Colonic mucosa (tissue), 4 donors: ENCODE measurements around the gene UCP3. TPM values are rescaled to one million over a fixed set of nuclear protein-coding genes. Genes with fewer than 3 reads are reported as not detected.

Experiments used
- DNase-seq: peaks from one replicate; pipeline ENCODE4 v3.0.0-alpha.2; 2020
- H3K27ac ChIP-seq: fragments of 200-600 bp; one replicate; pipeline ENCODE4 v1.8.0; 2021
- H3K27me3 ChIP-seq: fragments of 200-600 bp; one replicate; pipeline ENCODE4 v1.8.0; 2021
- H3K36me3 ChIP-seq: fragments of 200-600 bp; one replicate; pipeline ENCODE4 v1.8.0; 2021
- H3K4me1 ChIP-seq: fragments of 200-600 bp; one replicate; pipeline ENCODE4 v1.8.0; 2021; ENCODE audit warnings: mild to moderate bottlenecking
- H3K4me3 ChIP-seq: fragments of 200-600 bp; one replicate; pipeline ENCODE4 v1.8.0; 2021
- H3K9ac ChIP-seq, 2 donors: one replicate each; pipeline ENCODE4 v1.7.0; 2013; ENCODE audit warnings: control low read depth in 2 of 2, low read depth in 2 of 2, low read length in 2 of 2
- H3K9me3 ChIP-seq: fragments of 200-600 bp; one replicate; pipeline ENCODE4 v1.8.0; 2021
- CTCF ChIP-seq: fragments of 200-600 bp; IDR thresholded peaks from one replicate; pipeline ENCODE4 v1.8.0; 2022; ENCODE audit warnings: antibody characterized with exemption, mild to moderate bottlenecking
- intact Hi-C: fragments of 100-400 bp; cut with DNase I; formaldehyde crosslinking; loops from one replicate; pipeline ENCODE4 v1.14.1; 2022
- total RNA-seq, 2 donors: library from RNA; stranded (reverse); fragmentation: NEBNext Ultra II Directional in 1 of 2; extraction: Animal tissue kit (Norgen Biotek cat#: 25700) in 1 of 2; gene quantifications; one replicate each; pipeline ENCODE4 v1.2.1, GENCODE V29; 2021
- donor health status: healthy.
- donor health status: DM: no; HTN: no; CAD: no.
- donor health status: DM: no; HTN: no; CAD: no.

Gene UCP3
- total RNA-seq, 2 donors from 2014 or later = 0.66 to 1.5 TPM

GRCh38 chr11:74017631-74018030 lies 8.7 kb upstream of the UCP3 start:
- H3K4me3 ChIP-seq = no peak overlapping the region
- DNase-seq = no peak
- intact Hi-C loops = no loop called here
- no peaks in the 10 kb centered on the region for H3K27me3 ChIP-seq
- peaks cover 7% of the 10 kb centered on the region for H3K4me1 ChIP-seq
- no peaks in the 10 kb centered on the region for H3K36me3 ChIP-seq
- no peak overlapping the region for H3K27ac ChIP-seq
- peak overlapping the region in 1 of 2 donors; percentile 67 for H3K9ac ChIP-seq
- no peaks in the 10 kb centered on the region for H3K9me3 ChIP-seq
- TF ChIP-seq CTCF = no peak

GRCh38 chr11:74015919-74016684 lies 7.2 kb upstream of the UCP3 start:
- Histone ChIP-seq H3K9ac (no peak overlapping the region), H3K36me3 (no peaks in the 10 kb centered on the region), H3K4me3 (no peak overlapping the region), H3K27me3 (no peaks in the 10 kb centered on the region), H3K4me1 (peaks cover 7% of the 10 kb centered on the region), H3K27ac (no peak overlapping the region), H3K9me3 (no peaks in the 10 kb centered on the region)
- TF ChIP-seq CTCF = no peak
- no peak for DNase-seq
- intact Hi-C loops = no loop called here

GRCh38 chr11:74014880-74015279 lies 6.0 kb upstream of the UCP3 start:
- intact Hi-C loops = no loop called here
- Histone ChIP-seq H3K4me1 (peaks cover 7% of the 10 kb centered on the region), H3K27me3 (no peaks in the 10 kb centered on the region), H3K36me3 (no peaks in the 10 kb centered on the region), H3K27ac (no peak overlapping the region), H3K9ac (no peak overlapping the region), H3K9me3 (no peaks in the 10 kb centered on the region), H3K4me3 (no peak overlapping the region)
- DNase-seq = no peak
- TF ChIP-seq CTCF = no peak

GRCh38 chr11:74013141-74013540 lies 4.3 kb upstream of the UCP3 start:
- Histone ChIP-seq H3K27me3 (no peaks in the 10 kb centered on the region), H3K36me3 (no peaks in the 10 kb centered on the region), H3K4me1 (no peaks in the 10 kb centered on the region), H3K9me3 (no peaks in the 10 kb centered on the region), H3K27ac (no peak overlapping the region), H3K4me3 (no peak overlapping the region), H3K9ac (no peak overlapping the region)
- intact Hi-C loops = no loop called here
- DNase-seq = no peak
- TF ChIP-seq CTCF = no peak

- no peak for TF ChIP-seq CTCF
- Histone ChIP-seq H3K4me3 (no peak overlapping the region), H3K27ac (no peak overlapping the region), H3K4me1 (no peaks in the 10 kb centered on the region), H3K27me3 (no peaks in the 10 kb centered on the region), H3K36me3 (no peaks in the 10 kb centered on the region), H3K9me3 (no peaks in the 10 kb centered on the region), H3K9ac (no peak overlapping the region)
- intact Hi-C loops = no loop called here
- no peak for DNase-seq
These were observed 3.4 kb upstream of the UCP3 start for GRCh38 chr11:74012074-74012809.
